OCI-LY1 (cell line): ENCODE results near the gene PDE3A.

Experiments used
- CTCF ChIP-seq: fragments of 200-600 bp; sonication (generic), shearing (Covaris generic); IDR thresholded peaks from 2 replicates; pipeline ENCODE4 v1.5.1; 2017; ENCODE audit warnings: mild to moderate bottlenecking, antibody characterized with exemption, low read length, moderate library complexity, mixed read lengths
- EZH2 ChIP-seq: fragments of 200-600 bp; sonication (generic), shearing (Covaris generic); IDR thresholded peaks from 2 replicates; pipeline ENCODE4 v1.8.0; 2017; ENCODE audit warnings: borderline replicate concordance, mixed run types, mild to moderate bottlenecking, antibody characterized with exemption, low read length, moderate library complexity, mixed read lengths

DNA sequence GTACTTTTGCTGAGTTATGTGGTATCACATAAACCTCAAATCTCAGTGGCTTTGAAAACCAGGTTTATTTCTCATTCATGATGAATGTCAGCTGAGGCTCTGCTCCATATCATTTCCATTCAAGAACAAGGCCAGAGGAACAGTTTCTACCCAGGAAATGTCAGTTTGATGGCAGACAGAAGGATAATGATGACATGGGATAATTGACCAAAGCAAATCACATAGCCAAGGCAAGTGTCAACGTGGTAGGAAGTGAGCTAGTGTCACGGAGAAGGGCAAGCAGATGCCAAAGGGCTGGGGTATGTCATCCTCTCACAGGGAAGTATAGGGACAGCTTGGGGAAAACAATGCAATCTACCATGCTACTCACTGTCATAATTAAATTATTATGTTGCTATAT is 12.3 kb upstream of the PDE3A start:
- no peak for TF ChIP-seq CTCF
- TF ChIP-seq EZH2: no peak
